Hepatocyte (in vitro differentiated cells): ENCODE data around the gene TBC1D4.

Experiments
- CTCF ChIP-seq: fragments of 200-600 bp; sonication (generic); IDR thresholded peaks from 2 replicates; pipeline ENCODE4 v1.5.1; 2016; ENCODE audit warnings: antibody characterized with exemption, mild to moderate bottlenecking; ENCODE audit not compliant: poor library complexity
- EZH2 ChIP-seq: fragments of 200-600 bp; sonication (generic); IDR thresholded peaks from 2 replicates; pipeline ENCODE4 v1.6.1; 2016; ENCODE audit warnings: antibody characterized with exemption, mild to moderate bottlenecking, borderline replicate concordance

- TF ChIP-seq EZH2 = no peak
- TF ChIP-seq CTCF = no peak
Observed at GRCh38 chr13:75352641-75353327, 129.2 kb downstream of the TBC1D4 start.
